Stimulated activated CD8-positive, alpha-beta memory T cell treated with anti-CD3 and anti-CD28 coated beads, Interleukin-7, amount 100 ng/mL, for 24 hours (primary cell): ENCODE measurements around the gene SPDL1.
"Not testable (repeated sequence)": the region's sequence is repeated elsewhere in the genome, so short reads cannot be mapped to it uniquely, and the experiment has no call there.

Experiments
- DNase-seq: peaks from one replicate; pipeline ENCODE4 v3.0.0-alpha.2; 2020; ENCODE audit warnings: low read depth

The SPDL1 gene

DNA sequence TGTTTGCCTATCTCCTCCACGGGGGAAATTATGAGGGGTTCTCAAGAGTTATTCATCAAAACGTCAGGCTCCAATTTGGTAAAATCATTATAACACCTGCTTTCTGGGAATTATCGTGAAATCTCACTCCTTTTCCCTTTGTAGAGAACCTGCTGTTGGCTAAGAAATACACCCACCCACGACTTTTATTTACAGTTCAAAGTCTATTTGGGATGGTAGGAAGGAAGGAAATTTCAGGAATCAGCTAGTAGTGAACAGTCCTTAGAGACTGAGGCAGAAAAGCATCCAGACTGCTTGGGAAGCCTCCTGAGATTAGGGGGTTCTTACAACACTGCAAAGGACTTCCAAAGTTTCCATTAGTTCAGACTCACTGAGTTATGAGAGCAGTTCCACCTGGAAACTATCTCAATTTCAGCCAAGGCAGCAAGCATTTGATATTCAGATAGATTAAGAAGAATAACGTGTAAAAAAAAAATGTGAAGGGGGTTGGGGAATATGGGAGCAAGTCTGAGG lies 9.4 kb upstream of the SPDL1 start:
- DNase-seq = no peak

DNA sequence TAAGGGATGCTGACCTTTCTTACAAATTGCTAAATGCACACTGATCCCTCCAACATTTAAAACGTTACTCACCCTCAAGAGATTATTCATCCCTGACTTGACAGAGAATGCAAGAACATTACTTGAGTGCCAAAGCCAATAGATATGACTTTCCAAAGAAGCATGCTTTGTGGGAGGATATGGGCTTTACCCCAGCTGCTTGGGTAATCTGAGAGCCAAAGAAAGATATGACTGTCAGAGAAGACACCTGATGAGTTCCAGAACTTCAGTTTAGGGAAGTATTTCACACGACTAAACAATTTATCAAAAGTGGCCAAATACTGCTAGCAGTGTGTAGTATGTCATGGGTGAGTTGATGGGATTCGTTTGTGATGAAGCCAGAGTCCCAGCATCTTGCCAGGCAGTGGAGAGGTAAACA lies 7.4 kb upstream of the SPDL1 start:
- DNase-seq = no peak

DNA sequence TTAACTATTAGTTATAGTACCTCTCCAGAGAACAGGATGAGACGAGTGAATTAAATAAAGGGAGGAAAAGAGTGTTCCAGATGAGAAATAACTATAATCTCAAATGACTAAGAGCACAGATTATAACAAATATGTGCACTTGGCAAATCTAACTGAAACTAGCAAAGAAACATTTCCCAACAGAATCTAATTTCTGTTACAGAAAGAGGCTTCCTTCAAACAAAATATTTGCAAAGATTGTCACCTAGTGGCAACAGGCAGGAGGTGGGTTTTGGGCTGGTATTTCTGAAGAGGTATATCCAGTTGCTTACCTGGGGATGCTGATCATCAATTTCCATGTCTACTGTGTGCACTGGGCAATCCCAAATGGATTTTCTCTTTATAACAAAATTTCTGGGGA lies 5.6 kb upstream of the SPDL1 start:
- no peak for DNase-seq

DNA sequence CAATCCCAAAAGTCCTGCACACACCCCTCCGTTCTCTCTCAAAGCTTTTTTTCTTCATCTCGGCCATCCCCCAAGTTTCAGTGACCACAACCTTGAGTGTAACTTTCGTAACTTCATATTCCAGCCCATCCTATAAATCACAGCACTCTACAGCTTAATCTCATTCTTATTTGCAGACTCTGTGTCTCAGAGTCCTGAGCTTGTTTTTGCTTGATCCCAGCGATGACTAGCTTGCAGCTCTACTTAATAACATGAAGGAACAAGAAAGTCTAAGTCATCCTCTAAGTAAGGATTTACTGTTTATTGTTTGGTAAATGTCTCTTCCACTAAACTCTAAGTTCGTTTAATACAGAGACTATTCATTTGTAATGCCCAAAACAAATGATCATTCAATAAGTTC lies 2.6 kb upstream of the SPDL1 start:
- no peak for DNase-seq

DNA sequence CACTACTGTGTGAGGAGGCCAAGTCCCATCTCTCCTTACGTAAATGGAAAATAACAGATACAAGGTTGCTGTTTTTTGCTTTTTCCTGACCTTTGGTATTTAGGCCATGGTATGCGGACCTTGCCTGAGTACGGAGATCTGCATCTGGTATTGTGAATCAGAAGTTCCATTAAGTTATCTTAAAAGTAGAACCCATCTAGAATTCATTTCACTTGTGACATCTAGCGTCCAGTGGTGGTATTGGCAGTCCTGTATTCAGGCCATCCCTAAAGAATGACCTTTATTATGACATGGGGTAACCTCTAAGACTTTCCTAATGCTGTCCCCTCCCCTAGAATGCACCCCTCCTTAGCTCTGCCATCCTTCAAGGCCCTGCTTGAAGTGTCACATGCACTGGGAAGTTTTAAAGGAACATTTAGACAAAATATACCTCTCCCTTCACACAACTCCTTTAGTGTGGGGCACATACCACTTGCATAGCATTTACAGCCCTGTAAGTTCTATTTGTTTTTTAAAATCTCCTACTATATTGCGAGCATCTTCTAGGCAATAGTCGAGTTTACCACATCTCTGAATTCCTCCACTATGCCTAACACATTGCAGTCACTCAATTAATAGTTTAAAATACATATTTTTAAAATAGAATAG lies 1.9 kb upstream of the SPDL1 start:
- DNase-seq = peak; percentile 35

DNA sequence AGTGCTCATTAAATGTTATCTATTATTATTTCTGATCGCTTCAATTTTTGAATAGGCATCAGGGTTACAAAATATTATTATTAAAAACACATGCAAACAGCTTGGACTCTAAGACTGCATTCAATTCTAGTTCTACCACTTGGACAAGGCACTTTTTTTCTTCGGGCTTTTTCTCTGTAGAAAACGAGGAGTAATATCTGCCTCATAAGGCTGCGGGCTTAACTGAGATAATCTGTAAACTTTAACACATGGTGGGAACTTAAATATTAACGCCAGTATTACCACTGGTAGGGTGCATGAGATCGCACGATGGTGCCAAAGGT lies 511 bp upstream of the SPDL1 start:
- no peak for DNase-seq

DNA sequence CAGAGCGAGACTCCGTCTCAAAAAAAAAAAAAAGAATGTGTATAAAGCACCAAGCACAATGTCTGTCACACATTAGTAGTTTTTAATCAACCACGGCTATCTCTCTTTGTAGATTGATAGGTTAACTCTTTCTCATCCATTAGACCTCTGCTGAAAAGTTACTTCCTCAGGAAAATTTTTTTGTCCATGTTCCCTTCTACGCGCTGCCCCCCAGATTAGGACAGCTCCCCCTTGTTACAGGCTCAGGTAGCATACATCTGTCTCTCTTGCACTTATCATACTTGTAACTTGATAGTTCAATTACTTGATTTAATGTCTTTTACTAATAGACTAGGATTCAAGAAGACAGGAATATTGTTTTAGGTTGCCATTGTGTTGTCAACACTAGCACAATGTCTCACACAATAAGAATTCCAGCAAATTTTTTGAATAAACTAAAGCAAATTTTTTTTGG lies 1.5 kb downstream of the SPDL1 start:
- no peak for DNase-seq

DNA sequence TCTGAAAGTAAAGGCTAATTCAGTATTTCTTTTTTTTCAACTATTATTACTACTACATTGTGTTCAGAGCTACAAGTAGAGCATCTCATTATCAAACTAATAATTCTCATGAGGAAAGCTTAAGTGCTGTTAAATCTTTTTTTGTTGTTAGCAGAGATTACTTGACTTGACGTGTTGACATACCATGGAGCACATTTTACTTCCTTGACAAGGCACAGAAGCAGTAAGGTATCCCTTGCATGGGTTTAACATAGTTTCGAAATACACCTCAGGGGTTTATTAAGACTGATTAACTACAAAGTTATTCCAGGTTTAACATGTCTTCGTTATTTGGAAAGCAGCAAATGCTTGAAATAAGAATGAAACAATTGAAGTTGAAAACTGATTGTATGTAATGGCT lies 7.0 kb downstream of the SPDL1 start:
- DNase-seq = no peak

DNA sequence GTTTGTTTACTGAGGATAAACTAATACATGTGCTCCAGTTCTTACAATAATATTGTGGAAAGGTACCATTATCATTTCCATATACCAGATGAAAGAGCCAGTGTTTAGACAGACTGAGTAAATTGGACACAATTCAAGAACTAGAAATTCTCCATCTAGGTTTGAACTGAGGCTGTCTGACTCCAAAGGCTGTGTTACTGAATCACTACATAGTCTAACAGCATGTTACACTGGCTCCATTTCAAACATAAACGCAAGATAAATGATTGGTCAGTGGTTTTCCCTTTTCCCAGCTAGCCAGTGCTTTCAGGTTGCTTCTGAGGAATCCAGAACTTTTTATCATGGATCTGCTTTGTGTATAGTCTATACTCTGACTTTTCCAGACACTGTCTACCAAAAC lies 8.1 kb downstream of the SPDL1 start:
- DNase-seq = no peak

DNA sequence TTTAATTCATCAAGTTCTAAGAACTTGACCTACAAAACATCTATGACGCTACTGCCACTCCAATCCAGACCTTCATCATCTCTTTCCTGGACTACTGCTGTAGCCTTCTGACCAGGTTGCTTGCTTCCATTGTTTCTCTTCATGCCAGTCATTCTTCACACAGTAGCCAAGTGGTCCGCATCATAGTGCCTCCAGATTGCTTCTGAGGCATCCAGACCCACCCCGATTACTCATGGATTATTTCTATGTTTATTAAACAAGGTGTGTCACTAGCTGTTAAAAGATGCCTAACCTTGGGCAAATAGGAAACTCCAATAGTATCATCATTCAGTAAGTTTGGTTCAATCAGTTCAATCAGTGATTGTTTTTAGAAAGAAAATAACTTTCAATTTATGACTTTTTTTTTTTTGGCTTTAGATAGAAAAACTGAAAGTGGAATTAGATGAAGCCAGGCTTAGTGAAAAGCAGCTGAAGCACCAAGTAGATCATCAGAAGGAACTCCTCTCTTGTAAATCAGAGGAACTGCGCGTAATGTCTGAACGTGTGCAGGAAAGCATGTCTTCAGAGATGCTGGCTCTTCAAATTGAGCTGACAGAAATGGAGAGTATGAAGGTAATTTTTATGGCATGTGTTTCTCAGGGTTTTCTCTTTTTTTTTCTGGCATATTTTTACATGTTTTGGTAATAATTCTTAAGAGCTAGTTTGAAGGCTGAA lies 9.5 kb downstream of the SPDL1 start:
- no peak for DNase-seq

DNA sequence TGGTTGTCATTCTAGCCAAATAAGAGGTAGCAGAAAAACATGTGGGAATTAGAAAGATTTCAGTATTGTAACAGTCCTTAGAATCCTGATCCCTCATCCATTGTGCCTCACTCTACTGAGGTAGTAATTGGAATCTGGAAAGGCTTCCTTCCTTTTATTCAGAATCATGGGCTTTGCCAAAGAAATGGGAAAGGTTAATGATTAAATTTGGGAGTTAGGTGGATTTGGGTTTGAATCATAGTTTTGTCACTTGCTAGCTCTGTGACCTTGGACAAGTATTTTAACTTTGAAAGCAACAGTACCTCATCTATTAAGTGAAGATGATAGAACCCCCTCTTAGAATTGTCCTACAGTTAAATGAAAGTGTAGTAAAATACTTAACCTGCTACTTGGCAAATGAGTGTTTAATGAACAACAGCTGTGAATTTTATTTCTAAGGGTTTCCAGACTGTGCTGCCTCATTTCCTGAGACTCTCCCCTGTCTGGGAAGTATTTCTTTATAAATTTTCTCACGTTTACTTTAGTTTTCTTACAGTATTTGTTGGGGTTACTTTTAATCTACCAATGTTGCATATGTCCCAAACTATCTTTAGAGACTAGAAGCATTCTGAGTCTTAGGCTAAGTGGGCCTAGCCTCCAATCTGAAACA lies 11.7 kb downstream of the SPDL1 start:
- DNase-seq = no peak

DNA sequence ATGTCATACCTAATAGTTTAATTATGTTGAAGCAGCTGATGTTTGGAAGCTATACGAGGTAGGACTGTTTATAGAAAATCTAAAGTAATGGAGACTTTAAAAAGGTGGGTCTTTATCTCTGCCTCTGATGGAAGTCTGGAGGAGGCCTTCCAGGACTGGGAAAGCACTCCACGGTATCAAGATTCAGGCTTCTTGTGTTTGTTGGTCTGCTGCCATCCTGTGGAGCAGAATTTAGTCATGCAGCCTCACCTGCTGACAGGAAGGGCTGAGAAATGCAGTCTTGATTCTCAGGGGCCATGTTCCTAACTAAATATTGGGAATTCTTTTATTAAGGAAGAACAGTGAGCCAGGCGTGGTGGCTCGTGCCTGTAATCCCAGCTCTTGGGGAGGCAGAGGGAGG lies 15.9 kb downstream of the SPDL1 start:
- no peak for DNase-seq

DNA sequence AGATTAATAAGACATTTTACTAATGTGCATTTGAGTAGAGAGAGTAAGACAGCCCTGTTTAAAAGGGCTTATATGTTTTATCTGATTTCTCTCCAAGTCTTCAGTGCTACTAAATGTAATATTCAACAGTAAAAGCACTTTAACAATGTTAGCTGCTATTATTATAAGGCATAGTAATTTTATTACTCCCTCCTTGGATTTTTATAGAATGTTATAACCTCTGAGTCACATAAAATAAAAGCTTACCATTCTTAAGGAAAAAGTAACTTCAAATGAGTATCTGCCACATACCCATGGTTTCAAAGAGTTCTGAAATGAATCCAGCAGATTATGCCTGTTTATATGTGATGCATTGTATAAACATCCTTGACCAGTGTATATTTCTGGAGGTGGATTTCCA lies 19.0 kb downstream of the SPDL1 start:
- no peak for DNase-seq

DNA sequence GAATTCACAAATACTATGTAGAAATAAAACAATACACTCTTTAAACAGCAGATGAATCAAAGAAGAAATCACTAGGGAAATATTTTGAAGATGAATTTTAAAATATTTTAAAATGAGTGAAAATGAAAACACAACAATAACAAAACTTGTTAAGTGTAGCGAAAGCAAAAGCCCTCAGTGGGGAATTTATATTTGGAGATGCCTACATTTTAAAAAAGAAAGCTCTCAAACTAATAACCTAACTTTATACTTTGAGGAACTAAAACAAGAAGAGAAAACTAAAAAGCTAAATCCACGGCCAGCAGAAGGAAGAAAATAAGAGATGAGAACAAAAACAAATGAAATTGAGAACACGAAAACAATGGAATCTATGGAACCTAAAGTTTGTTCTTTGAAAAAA lies 22.7 kb downstream of the SPDL1 start:
- DNase-seq = no peak

DNA sequence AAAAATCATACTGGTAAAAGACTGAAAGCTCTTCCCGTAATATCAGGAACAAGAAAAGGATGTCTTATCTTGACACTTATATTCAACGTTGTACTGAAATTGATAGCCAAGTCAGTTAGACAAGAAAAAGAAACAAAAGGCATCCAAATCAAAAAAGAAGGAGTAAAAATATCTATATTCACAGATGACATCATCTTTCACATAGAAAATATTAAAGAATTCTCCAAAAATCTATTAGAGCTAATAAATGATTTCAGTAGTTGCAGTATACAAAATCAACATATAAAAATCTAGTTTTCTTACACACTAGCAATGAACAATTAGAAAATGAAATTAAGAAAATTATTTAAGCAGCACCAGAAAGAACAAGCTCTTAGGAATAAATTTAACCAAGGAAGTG lies 24.3 kb downstream of the SPDL1 start:
- no peak for DNase-seq

DNA sequence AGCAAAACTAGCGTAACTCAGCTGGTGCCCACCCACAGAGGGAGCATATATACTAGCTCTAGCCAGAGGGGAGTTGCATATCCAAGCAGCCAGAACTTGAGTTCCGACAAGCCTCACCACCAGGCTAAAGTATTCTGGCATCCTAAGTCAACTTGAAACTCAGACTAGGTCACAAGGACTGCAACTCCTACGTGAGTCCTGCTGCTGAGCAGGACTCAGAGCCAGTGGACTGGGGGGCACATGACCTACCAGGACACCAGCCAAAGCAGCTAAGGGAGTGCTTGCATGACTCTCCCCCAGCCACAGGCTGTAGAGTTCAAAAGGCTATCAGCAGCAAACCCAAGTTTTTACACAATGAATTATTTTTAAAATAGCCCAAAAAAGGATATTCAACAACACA lies 26.1 kb downstream of the SPDL1 start:
- DNase-seq = no peak

DNA sequence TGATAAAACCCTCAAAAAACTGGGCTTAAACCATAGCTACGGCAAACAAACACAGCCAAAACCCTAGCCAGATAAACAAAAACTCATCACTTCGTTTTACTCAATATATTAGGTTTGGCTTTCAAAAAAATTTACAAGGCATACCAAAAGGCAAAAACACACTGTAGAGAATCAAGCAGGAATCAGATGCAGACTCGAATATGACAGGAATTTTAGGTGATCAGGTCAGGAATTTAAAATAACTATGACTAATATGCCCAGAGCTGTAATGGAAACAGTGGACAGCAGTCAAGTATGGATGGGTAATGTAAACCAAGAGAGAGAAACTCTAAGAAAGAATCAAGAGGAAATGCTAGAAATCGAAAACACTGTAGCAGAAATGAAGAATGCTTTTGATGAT lies 27.0 kb downstream of the SPDL1 start:
- no peak for DNase-seq

DNA sequence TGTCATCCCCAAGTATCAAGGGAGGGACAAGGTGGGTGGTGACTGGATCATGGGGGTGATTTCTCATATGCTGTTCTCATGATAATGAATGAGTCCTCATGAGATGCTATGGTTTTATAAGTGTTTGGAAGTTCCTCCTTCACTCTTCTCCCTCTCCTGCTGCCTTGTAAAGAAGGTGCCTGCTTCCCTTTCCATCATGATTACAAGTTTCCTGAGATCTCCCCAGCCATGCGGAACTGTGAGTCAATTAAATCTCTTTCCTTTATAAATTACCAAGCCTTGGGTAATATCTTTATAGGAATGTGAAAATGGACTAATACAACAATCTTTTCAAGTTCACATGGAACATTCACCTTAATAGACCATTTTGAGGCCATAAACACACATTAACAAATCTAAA lies 32.0 kb downstream of the SPDL1 start:
- DNase-seq = no peak

DNA sequence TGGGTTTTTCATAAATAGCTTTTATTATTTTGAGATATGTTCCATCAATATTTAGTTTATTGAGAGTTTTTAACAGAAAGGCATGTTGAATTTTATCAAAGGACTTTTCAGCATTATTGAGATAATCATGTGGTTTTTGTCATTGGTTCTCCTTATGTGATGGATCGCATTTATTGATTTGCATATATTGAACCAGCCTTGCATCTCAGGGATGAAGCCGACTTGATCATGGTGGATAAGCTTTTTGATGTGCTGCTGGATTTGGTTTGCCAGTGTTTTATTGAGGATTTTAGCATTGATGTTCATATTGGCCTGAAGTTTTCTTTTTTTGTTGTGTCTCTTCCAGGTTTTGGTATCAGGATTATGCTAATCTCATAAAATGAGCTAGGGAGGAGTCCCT lies 40.7 kb downstream of the SPDL1 start:
- not testable (repeated sequence) for DNase-seq

DNA sequence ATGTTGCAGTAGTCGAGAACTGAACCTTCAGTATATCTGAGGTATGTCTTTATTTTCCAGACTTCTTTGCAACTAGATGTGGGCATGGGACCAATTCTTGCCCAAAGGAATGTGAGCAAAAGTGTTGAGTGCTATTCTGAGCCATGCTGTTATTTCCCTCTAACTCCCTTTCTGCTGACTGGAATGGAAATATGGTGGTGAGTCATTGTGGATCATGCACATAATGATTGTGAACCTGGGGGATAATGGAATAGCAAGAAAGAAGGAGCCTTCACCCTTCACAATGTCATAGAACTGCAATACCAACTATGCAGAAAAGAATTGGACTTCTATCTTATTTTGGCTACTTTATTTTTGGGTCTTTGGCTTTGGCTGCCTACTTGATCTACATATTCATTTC lies 43.2 kb downstream of the SPDL1 start:
- no peak for DNase-seq

DNA sequence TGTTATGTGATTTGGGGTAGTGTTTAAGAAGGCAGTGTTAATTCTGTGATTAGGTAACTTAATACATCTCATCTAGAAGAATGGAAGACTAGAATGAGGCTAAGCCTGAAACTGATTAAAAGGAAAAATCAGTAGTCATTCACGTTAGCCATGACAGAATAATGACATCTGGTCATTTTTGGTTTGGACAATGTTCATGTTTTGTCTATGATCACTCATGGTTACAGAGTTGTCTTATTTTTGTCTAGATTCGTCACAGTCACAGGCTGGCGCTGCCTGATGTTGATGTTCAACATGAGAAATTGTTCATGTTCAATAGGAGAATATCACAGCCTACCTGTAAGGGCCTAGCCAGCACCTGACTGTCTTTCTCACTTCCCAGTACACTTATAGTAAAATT lies 44.0 kb downstream of the SPDL1 start:
- no peak for DNase-seq

DNA sequence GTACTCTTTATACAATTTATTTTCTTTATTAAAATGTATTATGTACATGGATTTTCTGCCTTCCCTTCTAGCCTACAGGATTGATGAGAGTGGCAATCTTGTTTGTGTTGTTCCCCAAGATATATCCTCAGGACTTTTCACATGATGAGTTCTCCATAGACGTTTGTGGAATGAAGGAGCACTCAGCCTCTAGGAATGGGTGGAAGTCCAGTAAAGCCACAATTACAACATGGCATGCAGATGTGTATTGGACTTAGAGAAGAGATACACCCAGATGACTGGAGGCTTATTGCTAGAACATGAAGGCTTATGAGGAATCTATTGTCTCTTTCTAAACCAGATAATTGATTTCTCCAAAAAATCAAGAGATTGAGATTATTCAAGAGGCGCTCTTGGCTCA lies 45.3 kb downstream of the SPDL1 start:
- no peak for DNase-seq

DNA sequence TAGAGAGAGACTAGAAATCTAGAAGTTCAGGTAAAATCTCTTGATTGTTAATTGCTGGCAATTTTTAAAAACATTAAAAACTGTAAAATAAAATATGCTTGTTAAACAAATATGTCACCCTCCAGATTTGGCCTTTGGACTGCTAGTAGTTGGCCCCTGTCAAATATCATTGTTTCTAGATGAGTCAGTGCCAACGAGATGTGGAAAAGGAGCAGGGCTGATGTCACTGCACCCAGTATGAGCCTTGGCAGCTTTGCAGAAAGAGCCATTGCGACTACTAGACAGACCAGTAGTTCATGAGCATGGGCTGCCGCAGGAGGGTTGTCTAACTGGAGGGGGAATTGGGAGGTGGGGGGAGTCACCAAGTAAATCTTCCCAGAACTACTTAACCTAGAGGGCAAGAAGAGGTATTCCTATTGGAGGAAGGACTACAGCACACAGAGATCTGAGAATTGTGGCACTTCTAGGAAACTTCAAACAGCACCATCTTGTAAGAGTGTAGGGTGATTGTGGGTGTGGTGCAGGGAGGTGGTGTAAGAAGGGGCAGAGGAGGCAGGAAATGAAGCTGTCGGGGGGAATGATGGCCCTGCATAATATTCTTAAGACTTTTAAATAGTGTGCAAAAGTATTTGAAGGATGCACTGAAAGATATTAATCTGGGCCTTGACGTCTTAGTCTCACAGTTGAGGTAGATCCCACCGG lies 46.4 kb downstream of the SPDL1 start:
- no peak for DNase-seq
